ENCODE results near the gene CLCN5.
A peak's percentile ranks its signal among the peaks of the same experiment; 100 is the strongest.

CLCN5 gene

DNA sequence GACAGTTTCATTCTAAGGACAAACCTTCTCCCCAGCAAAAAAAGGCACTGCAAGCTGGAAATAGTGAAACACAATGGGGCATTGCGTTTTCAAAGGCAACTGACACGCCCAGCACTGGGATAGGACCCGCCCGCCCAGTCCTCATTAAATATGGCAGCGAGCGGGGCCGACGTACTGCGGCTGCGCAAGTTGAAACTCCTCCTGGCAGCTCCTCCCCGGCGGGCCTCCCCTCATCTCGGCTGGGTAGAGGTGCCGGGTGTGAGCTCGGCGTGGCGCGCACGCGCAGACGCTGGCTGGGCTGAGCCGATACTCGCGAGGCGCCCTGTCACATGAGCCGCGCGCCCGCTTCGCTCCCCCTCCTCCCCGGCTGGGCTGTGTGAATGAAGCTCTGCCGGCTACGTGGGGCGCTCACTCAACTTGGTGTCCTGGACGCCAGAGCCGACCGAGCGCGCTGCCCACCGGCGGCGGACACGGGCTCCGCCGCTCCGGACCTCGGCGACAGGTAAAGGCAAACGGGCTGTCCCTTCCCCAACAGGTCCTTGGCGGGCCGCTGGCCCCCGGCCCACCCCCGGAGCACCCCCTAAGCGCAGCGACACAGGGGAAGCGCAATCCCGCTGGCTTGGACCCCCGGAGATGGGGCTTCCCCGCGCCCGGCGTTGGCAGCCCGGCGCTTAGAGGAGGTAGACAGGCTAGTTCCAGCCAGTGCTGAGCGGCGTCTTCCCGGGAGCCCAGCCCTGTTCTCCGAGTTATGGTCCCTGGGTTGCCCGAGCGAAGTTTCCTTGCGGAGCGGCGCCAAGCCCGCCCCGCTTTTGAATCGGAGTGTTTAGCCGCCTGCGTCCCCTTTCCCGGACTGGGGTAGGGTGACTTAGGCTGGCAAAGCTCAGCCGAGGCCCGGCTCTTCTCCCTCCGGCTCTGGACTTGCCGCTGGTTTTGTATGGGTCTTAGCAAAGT lies at the start of gene CLCN5:
Gene CLCN5 (plus strand): TSS at position 306 of the 951 bp plus-strand sequence. CDS start 2,703 bp downstream, outside the sequence.
- peak; percentile 90 to 92 for DNase-seq

GRCh38 chrX:49876750-49877149 lies 45.6 kb upstream of the CLCN5 start:
- no peak for DNase-seq

- DNase-seq: no peak
These were observed 44.8 kb upstream of the CLCN5 start for GRCh38 chrX:49877397-49878101.

- DNase-seq: no peak
These were observed 44.1 kb upstream of the CLCN5 start for GRCh38 chrX:49878128-49878833.

DNA sequence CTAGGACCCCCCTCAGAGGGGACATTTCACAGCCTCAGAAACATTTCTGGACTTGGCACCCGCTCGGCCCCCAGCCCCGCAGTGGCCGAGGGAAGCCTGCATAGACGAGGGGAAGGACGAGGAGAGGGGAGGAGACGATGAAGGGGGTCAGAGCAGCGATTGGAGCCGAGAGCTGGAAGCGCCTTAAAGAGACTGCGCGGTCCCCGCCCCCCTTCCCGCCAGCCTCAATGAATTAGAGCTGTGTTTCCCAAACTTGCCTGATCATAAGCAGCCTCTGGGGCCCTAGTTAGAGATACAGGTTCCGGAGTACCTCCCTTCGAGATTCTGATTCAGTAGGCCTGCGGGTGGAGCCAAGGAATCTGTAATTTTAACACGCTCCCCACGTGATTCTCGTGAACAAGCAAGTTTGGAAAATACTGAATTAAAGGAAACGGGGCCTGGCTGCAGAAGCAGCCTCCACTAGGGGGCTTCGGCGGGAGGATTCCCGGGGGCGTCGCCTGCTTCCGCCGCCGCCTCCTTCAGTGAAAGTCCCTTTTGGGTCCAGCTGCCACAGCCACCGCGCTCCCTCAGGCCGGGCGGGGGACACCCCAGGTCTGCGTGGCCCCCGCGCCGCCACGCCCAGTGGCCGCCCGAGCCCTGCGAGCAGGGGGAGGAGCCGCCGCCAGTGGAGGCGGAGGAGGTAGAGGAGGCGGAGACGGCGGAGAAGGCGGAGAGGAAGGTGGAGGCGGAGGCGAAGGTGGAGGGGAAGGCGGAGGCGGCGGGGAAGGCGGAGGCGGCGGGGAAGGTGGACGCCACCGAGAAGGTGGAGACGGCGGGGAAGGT lies 43.4 kb upstream of the CLCN5 start, which contains the start of gene USP27X:
Gene USP27X (plus strand): TSS at position 651 of the 822 bp plus-strand sequence. CDS start 824 bp downstream, outside the sequence.
- peak; percentile 76 for DNase-seq

GRCh38 chrX:49879656-49880277 lies 42.6 kb upstream of the CLCN5 start:
- DNase-seq: no peak

- no peak for DNase-seq
These were observed 41.7 kb upstream of the CLCN5 start for GRCh38 chrX:49880668-49881067.

DNA sequence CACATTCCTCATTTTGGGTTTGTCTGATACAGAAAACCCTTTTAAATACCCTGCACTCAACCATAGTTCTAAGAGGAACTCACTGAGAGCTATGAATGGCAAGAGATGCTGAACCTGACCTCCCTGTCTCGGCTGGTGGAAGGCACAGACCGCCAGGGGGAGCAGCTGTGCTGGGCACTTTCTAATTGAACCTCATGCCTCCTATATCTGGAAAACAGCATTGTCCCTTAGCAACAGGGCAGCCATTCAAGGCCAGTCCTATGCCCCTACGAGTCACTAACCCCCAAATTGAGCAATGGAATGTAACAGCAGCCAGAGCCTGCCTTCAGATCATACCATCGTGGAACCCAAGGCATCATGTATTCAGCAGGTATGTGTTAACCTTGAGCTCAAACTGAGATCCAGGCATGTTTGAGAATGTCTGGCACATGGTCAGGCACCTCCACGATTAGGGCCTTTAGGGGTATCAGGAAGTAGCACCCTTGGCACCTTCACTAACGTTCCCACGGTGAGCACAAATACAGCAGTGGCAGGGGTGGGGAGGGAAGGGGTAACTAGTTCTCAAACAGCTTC lies 38.0 kb upstream of the CLCN5 start:
- DNase-seq: peak; percentile 47 to 50

- DNase-seq: no peak
These were observed 29.9 kb upstream of the CLCN5 start for GRCh38 chrX:49892542-49892941.

DNA sequence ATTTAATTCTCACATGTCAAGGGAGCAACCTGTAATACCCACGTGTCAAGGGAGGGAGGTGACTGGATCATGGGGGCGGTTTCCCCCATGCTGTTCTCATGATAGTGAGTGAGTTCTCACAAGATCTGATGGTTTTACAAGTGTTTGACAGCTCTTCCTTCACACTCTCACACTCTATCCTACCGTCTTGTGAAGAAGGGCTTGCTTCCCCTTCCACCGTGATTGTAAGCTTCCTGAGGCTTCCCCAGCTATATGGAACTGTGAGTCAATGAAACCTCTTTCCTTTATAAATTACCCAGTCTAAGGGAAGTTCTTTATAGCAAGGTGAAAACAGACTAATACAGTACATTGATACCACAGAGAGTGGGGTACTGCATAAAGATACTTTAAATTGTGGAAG lies 25.4 kb upstream of the CLCN5 start:
- no peak for DNase-seq

DNA sequence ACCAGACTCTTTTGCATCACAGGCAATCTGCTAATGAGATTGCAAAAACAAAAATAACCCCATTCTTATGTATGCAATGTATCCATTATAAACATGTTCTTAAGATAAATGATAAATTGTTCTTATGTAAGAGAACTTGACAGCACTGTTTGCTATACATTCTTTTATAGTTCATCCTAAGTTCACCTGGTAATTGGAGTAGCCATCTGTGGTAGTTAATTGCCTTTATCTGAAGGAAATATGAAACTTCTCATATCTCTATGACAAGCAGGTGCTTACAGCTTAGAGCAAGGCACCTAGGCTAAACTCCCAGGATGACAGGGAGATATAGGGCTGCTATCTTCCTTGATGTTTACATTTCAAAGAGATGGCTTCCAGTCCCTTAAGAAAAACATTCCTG lies 21.3 kb upstream of the CLCN5 start:
- DNase-seq: no peak

- no peak for DNase-seq
These were observed 12.1 kb upstream of the CLCN5 start for GRCh38 chrX:49910344-49910743.

DNA sequence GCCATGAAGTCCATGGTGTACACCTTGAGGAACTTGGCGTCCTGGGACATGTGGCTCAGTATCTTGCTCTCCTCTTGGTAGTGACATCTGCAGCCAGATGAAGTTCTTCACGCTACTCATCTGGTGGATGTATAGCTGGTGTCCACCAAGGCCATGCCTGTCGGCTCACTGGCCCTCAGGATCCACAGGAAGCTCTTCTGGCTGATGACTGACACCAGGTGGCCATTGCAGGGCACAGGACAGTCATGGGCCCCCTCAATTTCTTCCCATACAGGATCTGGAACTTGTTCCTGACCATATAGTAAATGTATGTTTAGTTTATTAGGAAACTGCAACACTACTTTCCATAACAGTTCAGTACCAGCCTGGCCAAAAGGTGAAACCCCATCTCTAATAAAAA lies 10.3 kb upstream of the CLCN5 start:
- no peak for DNase-seq

- DNase-seq: no peak
These were observed 9.5 kb upstream of the CLCN5 start for GRCh38 chrX:49912861-49913260.

DNA sequence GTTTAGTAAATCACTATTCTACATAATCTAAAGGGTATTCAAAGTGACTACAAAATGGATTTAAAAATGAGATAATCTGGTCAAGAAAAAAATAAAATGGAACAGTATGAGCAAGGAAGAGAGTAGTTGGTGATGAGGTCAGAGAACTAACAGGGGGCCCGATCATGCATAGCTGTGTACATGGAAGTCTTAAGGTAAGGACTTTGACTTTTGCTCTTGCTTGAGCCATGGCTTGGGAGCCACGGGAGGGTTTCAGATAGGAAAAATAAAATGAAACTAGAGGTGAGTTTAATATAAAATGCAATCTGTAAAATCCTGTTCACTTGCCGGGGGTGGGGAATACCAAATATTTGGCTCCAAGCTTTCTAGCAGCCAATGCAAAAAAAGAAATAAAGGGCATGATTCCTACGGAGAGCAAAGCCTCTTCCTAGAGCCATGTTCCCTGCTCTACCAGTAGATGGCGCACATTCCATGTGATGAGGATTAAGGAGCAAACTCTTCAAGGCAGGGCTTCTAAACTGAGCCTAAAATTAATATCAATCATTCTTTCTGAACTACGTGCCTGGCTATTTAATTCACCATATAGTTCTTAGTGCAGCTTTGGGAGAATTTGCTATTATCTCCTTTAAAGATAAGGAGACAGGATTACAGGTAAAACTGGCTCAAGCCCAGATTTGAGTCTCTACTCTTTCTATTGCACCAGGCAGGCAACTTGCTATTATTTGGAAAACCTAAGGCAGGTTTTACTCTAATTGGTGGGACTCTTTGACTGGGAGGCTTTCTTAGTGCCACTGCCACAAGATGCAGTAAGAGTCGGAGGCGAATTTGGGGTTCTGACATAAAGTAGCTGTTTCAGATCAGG lies 6.8 kb upstream of the CLCN5 start:
- peak; percentile 19 to 30 for DNase-seq

DNA sequence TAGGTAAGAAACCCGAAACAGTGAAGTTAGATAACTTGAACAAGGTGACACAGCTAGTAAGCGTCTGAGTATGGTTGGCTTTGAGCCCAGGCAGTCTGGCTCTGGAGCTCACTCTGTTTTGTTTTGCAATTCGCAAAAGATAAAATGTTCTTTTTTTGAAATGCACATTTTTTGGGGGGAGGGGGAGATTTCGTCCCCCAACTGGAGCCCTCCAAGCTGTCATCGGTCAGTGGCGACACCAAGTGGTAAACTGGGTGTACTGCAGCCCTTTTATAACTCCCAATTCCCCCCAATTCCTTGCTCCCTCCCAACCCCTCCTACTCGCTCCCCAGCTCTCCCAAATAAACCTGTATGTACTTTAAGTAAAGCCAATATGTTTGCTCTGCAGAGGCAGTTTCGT lies 2.8 kb upstream of the CLCN5 start:
- peak in 1 of 2 experiments; percentile 8 for DNase-seq

- no peak for DNase-seq
These were observed 1.3 kb upstream of the CLCN5 start for GRCh38 chrX:49921109-49921508.

GRCh38 chrX:49925176-49925575 lies 2.8 kb downstream of the CLCN5 start:
- DNase-seq: no peak

- no peak for DNase-seq
These were observed 7.6 kb downstream of the CLCN5 start for GRCh38 chrX:49930039-49930438.

- no peak for DNase-seq
These were observed 10.4 kb downstream of the CLCN5 start for GRCh38 chrX:49932791-49933190.

All from activated CD4-positive, alpha-beta T cell treated with anti-CD3 and anti-CD28 coated beads, Interleukin-2, amount 50 U/mL, for 4 hours (primary cell).